ENCODE data around the gene PRIM1.
"Not testable (repeated sequence)": the region's sequence is repeated elsewhere in the genome, so short reads cannot be mapped to it uniquely, and the experiment has no call there.

The PRIM1 gene

DNA sequence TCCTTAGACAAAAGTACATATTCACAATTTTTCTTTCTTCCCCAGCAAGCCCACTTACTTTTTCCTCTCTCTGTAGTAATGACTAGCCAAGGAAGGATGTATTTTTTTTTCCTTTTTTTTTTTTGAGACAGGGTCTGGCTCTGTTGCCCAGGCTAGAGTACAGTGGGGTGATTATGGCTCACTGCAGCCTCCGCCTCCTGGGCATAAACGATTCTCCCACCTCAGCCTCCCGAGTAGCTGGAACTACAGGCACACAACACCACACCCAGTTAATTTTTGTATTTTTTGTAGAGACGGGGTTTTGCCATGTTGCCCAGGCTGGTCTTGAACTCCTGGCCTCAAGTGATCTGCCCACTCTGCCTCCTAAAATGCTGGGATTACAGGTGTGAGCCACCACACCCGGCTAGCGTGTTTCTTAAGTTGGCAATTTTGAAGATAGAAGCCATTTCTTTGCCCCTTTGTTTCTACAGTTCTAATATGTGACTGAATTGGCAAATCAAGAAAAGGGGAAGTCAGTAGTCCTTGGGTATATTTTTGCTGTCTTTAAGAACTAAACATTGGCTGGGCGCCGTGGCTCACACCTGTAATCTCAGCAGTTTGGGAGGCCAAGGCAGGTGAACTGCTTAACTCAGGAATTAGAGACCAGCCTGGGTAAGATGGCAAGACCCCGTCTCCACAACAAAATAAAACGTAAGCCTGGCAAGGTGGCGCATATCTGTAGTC, 23.8 kb downstream of the PRIM1 start:
- Mint-ChIP-seq H3K4me1 (ENCODE audit: low read depth) (peaks cover 13% of the 10 kb centered on the region), H3K4me3 (no peak overlapping the region), H3K9me3 (no peaks in the 10 kb centered on the region), H3K27ac (peak overlapping the region; percentile 50), H3K36me3 (ENCODE audit: low read depth) (peaks cover 91% of the 10 kb centered on the region), H3K27me3 (no peaks in the 10 kb centered on the region)
- no peak for DNase-seq

DNA sequence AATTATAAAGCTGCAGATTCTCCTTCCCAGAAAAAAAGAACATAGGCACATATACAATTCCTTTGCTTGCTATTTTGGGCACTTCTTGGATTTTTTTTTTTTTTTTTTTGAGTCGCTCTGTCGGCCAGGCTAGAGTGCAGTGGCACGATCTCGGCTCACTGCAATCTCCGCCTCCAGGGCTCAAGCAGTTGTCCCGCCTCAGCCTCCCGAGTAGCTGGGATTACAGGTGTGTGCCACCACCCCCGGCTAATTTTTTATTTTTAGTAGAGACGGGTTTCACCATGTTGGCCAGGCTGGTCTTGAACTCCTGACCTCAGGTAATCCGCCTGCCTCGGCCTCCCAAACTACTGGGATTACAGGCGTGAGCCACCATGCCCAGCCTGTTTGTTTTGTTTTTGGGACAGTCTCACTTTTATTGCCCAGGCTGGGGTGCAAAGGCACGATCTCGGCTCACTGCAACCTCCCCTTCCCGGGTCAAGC, 25.9 kb downstream of the PRIM1 start:
- Mint-ChIP-seq H3K4me1 (ENCODE audit: low read depth) (peaks cover 32% of the 10 kb centered on the region), H3K4me3 (peak overlapping the region; percentile 98)

DNA sequence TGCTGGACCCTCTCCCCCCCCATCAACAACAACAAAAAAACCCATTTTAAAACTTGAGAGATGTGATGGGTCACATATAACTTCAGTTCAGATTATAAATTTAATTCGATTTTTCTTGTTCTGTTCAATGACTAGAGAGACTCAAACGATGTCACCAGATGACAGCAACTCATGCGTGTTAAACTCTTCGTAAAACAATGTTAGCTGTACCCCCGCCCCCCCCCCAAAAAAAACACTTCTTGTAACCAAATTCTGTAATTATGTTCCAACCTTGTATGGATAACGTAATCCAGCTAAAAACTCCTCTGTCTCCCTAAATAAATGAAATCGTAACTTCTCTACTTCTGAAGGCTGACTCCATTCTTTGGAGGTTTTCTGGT, 26.4 kb downstream of the PRIM1 start:
- no peaks in the 10 kb centered on the region for H3K9me3 Mint-ChIP-seq

More for the DNA sequence above, 25.9 kb downstream of the PRIM1 start:
- H3K27ac Mint-ChIP-seq: peak overlapping the region; percentile 99
- DNase-seq, H3K9me3 Mint-ChIP-seq, H3K27me3 Mint-ChIP-seq: not testable (repeated sequence)
- peaks cover 91% of the 10 kb centered on the region for H3K36me3 Mint-ChIP-seq (ENCODE audit: low read depth)

DNA sequence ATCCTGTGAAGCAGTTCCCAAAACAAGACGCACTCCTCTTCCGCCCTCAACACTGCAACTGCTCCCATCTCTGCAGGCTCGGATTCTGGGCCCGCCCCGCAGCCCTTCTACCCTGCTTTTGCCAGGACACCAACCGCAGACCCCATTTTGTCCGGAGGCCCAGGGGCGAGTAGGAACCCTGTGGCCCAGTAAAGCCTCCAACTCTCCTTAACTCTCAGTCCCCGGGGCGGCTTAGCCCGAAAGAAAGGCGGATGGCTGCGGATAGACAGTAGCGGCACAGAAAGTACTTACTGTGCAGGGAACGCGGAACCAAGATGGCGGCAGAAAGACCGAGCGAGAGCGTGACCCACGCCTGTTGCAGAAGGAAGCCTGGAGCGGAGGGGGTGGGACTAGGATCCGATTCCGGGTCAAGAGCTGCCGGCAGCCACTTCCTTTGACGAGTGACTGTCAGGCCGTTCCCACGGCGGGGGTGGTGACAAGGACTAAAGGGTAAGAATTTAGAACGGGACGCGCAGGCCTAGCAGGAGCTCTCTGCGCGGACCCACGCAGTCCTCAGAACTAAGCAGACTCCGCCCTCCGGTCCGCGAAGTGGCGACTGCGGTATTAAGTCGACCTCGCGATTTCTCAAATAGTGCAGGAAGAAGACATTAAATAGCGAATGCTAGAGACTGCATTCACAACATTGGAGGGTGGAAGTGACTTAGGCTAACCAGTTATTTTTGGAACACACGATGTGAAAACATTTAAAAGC, 27.0 kb downstream of the PRIM1 start, which contains the start of gene NACA:
NACA (minus strand) TSS at position 328 of the 751 bp plus-strand sequence. CDS start 778 bp downstream, outside the sequence.
- Mint-ChIP-seq H3K27me3 (no peaks in the 10 kb centered on the region), H3K4me1 (ENCODE audit: low read depth) (peaks cover 43% of the 10 kb centered on the region), H3K27ac (peak within 1 kb of the TSS; percentile 99), H3K36me3 (ENCODE audit: low read depth) (peaks cover 96% of the 10 kb centered on the region), H3K4me3 (peak within 1 kb of the TSS; percentile 98), H3K9me3 (no peaks in the 10 kb centered on the region)
- peak; percentile 96 for DNase-seq

More for the DNA sequence above, 26.4 kb downstream of the PRIM1 start:
- H3K27ac Mint-ChIP-seq: peak overlapping the region; percentile 99
- no peak for DNase-seq
- H3K36me3 Mint-ChIP-seq (ENCODE audit: low read depth): peaks cover 91% of the 10 kb centered on the region
- H3K27me3 Mint-ChIP-seq: no peaks in the 10 kb centered on the region
- H3K4me3 Mint-ChIP-seq: peak overlapping the region; percentile 98
- peaks cover 37% of the 10 kb centered on the region for H3K4me1 Mint-ChIP-seq (ENCODE audit: low read depth)

DNA sequence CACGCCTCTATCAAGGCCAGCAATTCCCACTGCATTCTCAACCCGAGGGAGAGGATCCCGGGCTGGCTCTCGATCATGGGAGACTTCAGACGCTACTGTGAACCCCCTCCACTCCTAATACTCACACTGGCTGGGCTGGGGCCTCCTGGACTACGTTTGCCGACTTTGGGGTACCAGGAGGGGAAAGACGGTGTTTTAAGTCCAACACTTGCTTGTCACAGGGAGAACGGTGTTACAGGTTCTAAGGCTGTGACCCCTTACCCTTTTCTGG, 27.5 kb downstream of the PRIM1 start:
- Mint-ChIP-seq H3K4me1 (ENCODE audit: low read depth) (peaks cover 48% of the 10 kb centered on the region), H3K27me3 (no peaks in the 10 kb centered on the region), H3K36me3 (ENCODE audit: low read depth) (peaks cover 96% of the 10 kb centered on the region), H3K9me3 (no peaks in the 10 kb centered on the region), H3K4me3 (peak overlapping the region; percentile 98), H3K27ac (peak overlapping the region; percentile 99)
- DNase-seq: no peak

DNA sequence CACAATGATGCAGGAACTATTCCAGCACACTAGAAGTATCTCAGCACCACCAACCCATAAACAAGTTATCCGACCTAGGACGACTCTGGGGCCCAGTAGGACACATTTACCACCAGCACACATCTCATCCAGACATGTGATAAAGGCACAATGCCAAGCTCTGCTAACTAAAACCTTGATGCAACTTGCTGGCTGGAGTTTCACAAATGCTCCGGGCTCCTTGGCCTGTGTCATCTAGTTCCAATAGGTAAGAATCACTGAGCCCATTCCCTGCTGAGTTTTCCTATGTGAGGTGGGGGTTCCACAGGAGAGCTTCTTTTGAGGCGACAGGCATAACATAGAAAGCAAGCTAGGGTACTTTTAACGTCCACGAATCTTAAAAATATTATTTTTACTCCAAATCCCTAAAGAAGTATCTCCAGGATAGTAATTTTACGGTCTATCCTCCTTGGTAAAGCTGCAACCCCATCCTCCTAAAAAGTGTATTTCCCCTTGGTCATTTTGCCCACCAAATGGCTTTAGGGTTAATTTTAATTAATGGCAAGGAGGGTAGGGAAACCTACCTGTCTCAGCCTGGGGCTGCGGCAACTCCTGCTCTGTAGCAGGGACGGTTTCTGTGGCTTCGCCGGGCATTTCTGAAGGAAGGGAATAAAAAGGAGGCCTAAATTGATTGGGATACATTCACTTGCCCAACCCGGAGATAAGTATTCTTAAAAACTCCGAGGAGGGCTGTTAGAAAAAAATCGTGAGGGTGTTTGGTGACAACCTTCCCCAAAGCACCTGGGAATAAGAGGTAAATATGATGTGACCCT, 28.0 kb downstream of the PRIM1 start:
- Mint-ChIP-seq H3K36me3 (ENCODE audit: low read depth) (peaks cover 96% of the 10 kb centered on the region), H3K27me3 (no peaks in the 10 kb centered on the region), H3K27ac (peak overlapping the region; percentile 99), H3K4me3 (peak overlapping the region; percentile 98), H3K4me1 (ENCODE audit: low read depth) (peaks cover 54% of the 10 kb centered on the region), H3K9me3 (no peaks in the 10 kb centered on the region)
- peak; percentile 51 for DNase-seq

DNA sequence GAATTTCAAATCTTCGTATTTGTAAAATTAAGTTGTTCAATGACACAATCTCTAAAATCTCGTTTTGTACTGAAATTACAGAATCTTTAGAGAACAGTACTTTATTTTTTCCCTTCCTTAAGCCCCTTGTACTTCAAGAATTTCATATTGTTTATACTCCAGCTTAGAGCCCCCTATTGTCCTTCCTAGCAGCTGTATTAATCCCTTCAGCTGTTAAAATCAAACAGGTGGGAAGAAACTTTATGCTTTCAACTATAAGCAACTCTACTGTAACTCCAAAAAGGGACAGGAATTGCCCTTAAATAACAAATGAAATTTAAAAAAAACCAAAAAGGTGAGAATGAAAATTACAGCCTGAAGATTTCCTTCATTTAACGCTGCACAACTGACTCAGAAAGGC, 28.8 kb downstream of the PRIM1 start:
- H3K4me3 Mint-ChIP-seq: peak overlapping the region; percentile 98
- H3K9me3 Mint-ChIP-seq: no peaks in the 10 kb centered on the region
- peaks cover 59% of the 10 kb centered on the region for H3K4me1 Mint-ChIP-seq (ENCODE audit: low read depth)
- no peak for DNase-seq
- H3K27ac Mint-ChIP-seq: peak overlapping the region; percentile 99
- H3K27me3 Mint-ChIP-seq: no peaks in the 10 kb centered on the region
- peaks cover 95% of the 10 kb centered on the region for H3K36me3 Mint-ChIP-seq (ENCODE audit: low read depth)

DNA sequence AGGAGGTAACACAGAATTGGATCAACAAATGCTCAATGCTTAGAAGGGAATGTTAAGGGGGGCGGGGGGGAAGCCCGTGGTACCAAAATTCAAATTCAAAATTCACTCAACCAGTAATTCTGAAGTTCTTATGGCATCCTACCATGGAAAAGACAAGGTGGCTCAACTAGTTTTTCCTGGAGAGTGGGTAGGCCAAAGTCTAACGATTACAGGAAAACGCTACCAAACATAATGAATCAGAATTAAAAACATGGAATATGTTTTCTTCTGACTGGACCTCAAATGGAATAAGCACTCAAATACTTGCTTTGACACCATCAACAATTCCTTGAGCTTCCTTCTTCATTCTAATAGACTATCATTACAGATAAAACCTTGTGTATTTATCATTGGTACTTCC, 29.3 kb downstream of the PRIM1 start:
- no peaks in the 10 kb centered on the region for H3K9me3 Mint-ChIP-seq
- no peak for DNase-seq
- H3K27me3 Mint-ChIP-seq: no peaks in the 10 kb centered on the region
- peaks cover 59% of the 10 kb centered on the region for H3K4me1 Mint-ChIP-seq (ENCODE audit: low read depth)
- H3K4me3 Mint-ChIP-seq: peak overlapping the region; percentile 98
- peaks cover 89% of the 10 kb centered on the region for H3K36me3 Mint-ChIP-seq (ENCODE audit: low read depth)
- peak overlapping the region; percentile 99 for H3K27ac Mint-ChIP-seq

DNA sequence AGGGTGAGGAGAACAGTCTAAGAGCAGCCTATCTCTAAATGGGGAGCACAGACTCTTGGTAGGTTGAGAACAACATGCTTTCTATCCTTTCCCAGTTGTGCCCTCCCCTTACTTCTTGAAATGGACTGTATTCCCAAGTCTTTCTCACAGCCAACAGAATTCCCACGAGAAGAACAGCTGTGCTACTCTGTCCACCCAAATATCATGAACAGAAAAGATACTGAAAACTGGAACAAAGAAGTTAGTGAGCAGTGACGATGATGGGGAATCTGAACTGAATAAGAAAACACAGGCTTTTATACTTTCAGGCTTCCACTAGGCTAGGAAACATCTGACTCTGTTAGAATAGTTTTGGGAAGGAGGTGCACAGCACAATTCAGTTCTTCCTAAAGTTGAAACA, 30.4 kb downstream of the PRIM1 start:
- peak overlapping the region; percentile 98 for H3K4me3 Mint-ChIP-seq
- no peaks in the 10 kb centered on the region for H3K9me3 Mint-ChIP-seq
- peaks cover 62% of the 10 kb centered on the region for H3K4me1 Mint-ChIP-seq (ENCODE audit: low read depth)
- no peaks in the 10 kb centered on the region for H3K27me3 Mint-ChIP-seq
- H3K36me3 Mint-ChIP-seq (ENCODE audit: low read depth): peaks cover 84% of the 10 kb centered on the region
- H3K27ac Mint-ChIP-seq: peak overlapping the region; percentile 99
- no peak for DNase-seq

DNA sequence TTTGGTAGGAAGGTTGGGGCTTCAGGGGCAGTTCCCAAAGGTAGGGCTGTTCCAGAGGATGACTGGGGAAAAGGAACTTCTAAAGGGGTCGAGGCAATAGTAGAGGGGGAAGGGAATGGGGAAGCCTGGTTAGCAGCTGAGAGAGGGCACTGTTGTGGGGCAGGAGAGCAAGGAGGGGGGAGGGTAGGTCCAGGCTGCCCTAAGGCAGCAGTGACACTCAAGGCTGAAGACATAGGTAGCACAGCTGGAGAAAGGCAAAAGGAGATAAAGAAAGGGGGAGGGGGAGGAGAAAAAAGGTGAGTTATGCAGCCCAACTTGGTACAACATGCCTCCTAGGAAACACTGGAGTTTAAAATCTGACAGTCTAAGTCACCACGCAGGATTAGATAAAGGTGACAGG, 30.9 kb downstream of the PRIM1 start:
- H3K4me1 Mint-ChIP-seq (ENCODE audit: low read depth): peaks cover 65% of the 10 kb centered on the region
- H3K4me3 Mint-ChIP-seq: peak overlapping the region; percentile 98
- no peak for DNase-seq
- no peaks in the 10 kb centered on the region for H3K27me3 Mint-ChIP-seq
- no peaks in the 10 kb centered on the region for H3K9me3 Mint-ChIP-seq
- H3K36me3 Mint-ChIP-seq (ENCODE audit: low read depth): peaks cover 87% of the 10 kb centered on the region
- H3K27ac Mint-ChIP-seq: peak overlapping the region; percentile 99

DNA sequence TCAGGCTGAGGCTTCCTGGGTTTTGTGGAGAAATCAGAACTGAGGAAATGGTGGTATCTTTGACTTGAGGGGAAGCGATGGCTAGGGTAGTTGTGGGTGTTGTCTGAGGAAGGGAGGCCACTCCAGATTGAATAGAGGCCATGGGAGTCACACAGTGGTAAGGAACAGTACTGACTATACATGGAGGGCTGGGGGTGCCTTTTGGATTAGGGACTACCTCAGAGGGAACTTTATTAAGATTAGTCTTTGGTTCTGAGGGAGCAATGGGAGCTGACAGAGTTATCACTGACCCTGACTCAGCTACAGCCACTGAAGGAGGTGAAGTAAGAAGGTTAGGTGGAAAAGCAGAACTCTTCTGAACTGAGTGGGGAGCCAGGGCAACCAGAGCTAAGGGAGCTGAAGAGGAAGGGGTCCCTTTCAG, 31.4 kb downstream of the PRIM1 start:
- Mint-ChIP-seq H3K27me3 (no peaks in the 10 kb centered on the region), H3K27ac (peak overlapping the region; percentile 99), H3K36me3 (ENCODE audit: low read depth) (peaks cover 88% of the 10 kb centered on the region), H3K4me1 (ENCODE audit: low read depth) (peaks cover 66% of the 10 kb centered on the region), H3K4me3 (peak overlapping the region; percentile 98), H3K9me3 (no peaks in the 10 kb centered on the region)
- DNase-seq: no peak

DNA sequence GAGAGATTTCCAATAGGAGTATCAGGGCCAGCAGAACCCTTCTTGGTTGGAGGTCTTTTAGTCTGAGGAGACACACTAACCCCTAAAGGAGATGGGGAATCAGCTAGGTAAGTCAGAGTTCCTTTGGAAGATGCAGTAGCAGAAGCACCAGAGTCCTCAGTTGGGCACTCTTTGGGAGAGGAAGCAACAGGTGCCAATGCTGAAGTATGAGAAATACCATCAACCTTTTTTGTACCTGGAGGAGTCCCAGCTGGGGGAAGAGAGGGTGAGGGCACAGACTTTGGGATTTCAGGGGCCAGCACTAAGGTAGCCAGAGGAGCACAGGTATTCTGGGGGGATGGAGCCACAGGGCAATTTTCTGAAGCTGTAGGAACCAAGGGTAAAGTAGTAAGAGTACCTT, 33.1 kb downstream of the PRIM1 start:
- DNase-seq: no peak
- peak overlapping the region; percentile 99 for H3K27ac Mint-ChIP-seq
- H3K4me1 Mint-ChIP-seq (ENCODE audit: low read depth): peaks cover 75% of the 10 kb centered on the region
- H3K36me3 Mint-ChIP-seq (ENCODE audit: low read depth): peaks cover 88% of the 10 kb centered on the region
- no peaks in the 10 kb centered on the region for H3K27me3 Mint-ChIP-seq
- peak overlapping the region; percentile 98 for H3K4me3 Mint-ChIP-seq
- no peaks in the 10 kb centered on the region for H3K9me3 Mint-ChIP-seq

DNA sequence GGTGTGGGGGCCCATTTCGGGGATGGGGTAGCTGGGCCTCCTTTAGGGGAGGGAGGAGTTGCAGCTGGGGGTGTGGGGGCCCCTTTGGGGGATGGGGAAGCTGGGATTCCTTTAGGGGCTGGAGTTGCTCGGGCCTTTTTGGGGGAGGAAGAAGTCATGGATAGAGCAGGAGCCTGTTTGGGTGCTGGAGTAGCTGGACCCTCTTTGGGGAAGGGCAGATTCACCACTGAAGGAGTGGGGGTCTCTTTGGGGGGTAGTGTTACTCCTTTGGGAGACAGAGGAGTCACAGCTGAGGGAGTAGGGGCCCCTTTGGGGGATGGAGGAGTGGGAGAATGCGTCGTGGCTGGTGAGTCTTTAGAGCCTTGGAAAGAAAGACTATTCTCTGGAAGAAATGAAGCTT, 33.5 kb downstream of the PRIM1 start:
- peaks cover 75% of the 10 kb centered on the region for H3K4me1 Mint-ChIP-seq (ENCODE audit: low read depth)
- H3K27me3 Mint-ChIP-seq: no peaks in the 10 kb centered on the region
- H3K27ac Mint-ChIP-seq: peak overlapping the region; percentile 99
- H3K36me3 Mint-ChIP-seq (ENCODE audit: low read depth): peaks cover 88% of the 10 kb centered on the region
- no peak for DNase-seq
- no peaks in the 10 kb centered on the region for H3K9me3 Mint-ChIP-seq
- peak overlapping the region; percentile 98 for H3K4me3 Mint-ChIP-seq

DNA sequence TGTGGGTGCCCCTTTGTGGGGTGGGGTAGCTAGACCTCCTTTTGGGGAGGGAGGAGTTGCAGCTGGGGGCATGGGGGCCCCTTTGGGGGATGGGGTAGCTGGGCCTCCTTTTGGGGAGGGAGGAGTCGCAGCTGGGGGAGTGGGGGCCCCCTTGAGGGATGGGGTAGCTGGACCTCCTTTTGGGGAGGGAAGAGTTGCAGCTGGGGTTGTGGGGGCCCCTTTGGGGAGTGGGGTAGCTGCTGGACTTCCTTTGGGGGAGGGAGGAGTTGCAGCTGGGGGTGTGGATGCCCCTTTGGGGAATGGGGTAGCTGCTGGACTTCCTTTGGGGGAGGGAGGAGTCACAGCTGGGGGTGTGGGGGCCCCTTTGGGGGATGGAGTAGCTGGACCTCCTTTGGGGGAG, 34.0 kb downstream of the PRIM1 start:
- Mint-ChIP-seq H3K27me3 (no peaks in the 10 kb centered on the region), H3K36me3 (ENCODE audit: low read depth) (peaks cover 88% of the 10 kb centered on the region), H3K4me3 (no peak overlapping the region), H3K4me1 (ENCODE audit: low read depth) (peaks cover 73% of the 10 kb centered on the region), H3K27ac (no peak overlapping the region), H3K9me3 (no peaks in the 10 kb centered on the region)
- no peak for DNase-seq
